Ovary (tissue), 9 donors: Measurements from ENCODE around the gene FSTL5. TPM values are rescaled to one million over a fixed set of nuclear protein-coding genes. Genes with fewer than 3 reads are reported as not detected.

ENCODE experiments used
- DNase-seq, 5 donors: peaks; one replicate each; pipeline ENCODE4 v3.0.0-alpha.2; 2019 to 2020
- H3K27ac ChIP-seq, 2 donors: fragments of 200-600 bp; one replicate each; pipeline versions ENCODE4 v1.5.1 to v1.8.0; 2019 to 2022
- H3K27me3 ChIP-seq: fragments of 200-600 bp; one replicate; pipeline ENCODE4 v1.8.0; 2022
- H3K36me3 ChIP-seq: fragments of 200-600 bp; sonication (generic); one replicate; pipeline ENCODE4 v1.5.1; 2019
- H3K4me1 ChIP-seq: one replicate; pipeline ENCODE4 v1.8.1; 2013; ENCODE audit warnings: mild to moderate bottlenecking, moderate library complexity; ENCODE audit not compliant: insufficient read depth
- H3K4me3 ChIP-seq: fragments of 200-600 bp; sonication (generic); one replicate; pipeline ENCODE4 v1.5.1; 2017
- H3K9me3 ChIP-seq, 2 donors: fragments of 200-600 bp in 1 of 2; sonication (generic) in 1 of 2; one replicate each; pipeline versions ENCODE4 v1.5.1 to v1.8.1; 2013 to 2019; ENCODE audit warnings: mild to moderate bottlenecking in 1 of 2, moderate library complexity in 1 of 2
- EP300 ChIP-seq: sonication (generic); formaldehyde crosslinking; IDR thresholded peaks from one replicate; pipeline ENCODE4 v1.6.1; 2017; ENCODE audit warnings: antibody characterized with exemption
- POLR2A ChIP-seq: fragments of 450-650 bp; IDR thresholded peaks from one replicate; pipeline ENCODE4 v1.6.1; 2017; ENCODE audit warnings: antibody characterized with exemption, mild to moderate bottlenecking, moderate library complexity
- WGBS, 3 donors: extraction: QIAGEN DNeasy Blood & Tissue Kit in 1 of 3; methylation state at CpG; one replicate each; pipeline versions ENCODE4 v1.1.5 to v1.1.7; 2013 to 2017; 5-methylcytosine and 5-hydroxymethylcytosine counted together
- intact Hi-C, 4 donors: fragments of 100-400 bp; cut with DNase I; formaldehyde crosslinking; loops; one replicate each; pipeline versions ENCODE4 v1.11.0 to v1.15.1; 2022 to 2023
- polyA plus RNA-seq, 2 donors: library from polyadenylated mRNA; stranded (reverse); fragments of 200-250 nt in 1 of 2; fragments of 350-450 nt in 1 of 2; fragmentation: Illumina TruSeq in 1 of 2; extraction: RNeasy Lipid Tissue Mini Kit (QIAGEN cat#74804) in 1 of 2; gene quantifications; one replicate each; pipeline ENCODE4 v1.2.3, GENCODE V29; 2013 to 2014
- total RNA-seq, 7 donors: library from RNA; depleted of rRNA in 2 of 7; stranded (reverse); fragments of >200 nt in 2 of 7; fragmentation: NEBNext Ultra II Directional in 3 of 7; extraction: Animal tissue kit (Norgen Biotek cat#: 25700) in 3 of 7; gene quantifications; one replicate each; pipeline versions ENCODE4 v1.1.0 to v1.2.4, GENCODE V29; 2016 to 2023
- TF ChIP-seq, protein P1 (sequence below), 3 donors: fragments of 450-650 bp in 2 of 3; fragments of 200-600 bp in 1 of 3; IDR thresholded peaks; one replicate each; pipeline versions ENCODE4 v1.5.1 to v1.8.0; 2016 to 2022; ENCODE audit warnings: antibody characterized with exemption in 3 of 3, mild to moderate bottlenecking in 1 of 3
- donor health status: DM: no; HTN: no; CAD: no; lungs with moderate emphysema.
- donor health status: DM: no; HTN: no; CAD: no.
- donor health status: Bipolar disorder and iron deficiency.
- donor health status: DM: yes; HTN: yes; CAD: no.
- donor health status: DM: no; HTN: no; CAD: no.
- donor health status: DM: yes; HTN: yes; CAD: no.

The FSTL5 gene
- total and polyA plus RNA-seq, 9 donors: 0.05 TPM; not detected in 8

DNA sequence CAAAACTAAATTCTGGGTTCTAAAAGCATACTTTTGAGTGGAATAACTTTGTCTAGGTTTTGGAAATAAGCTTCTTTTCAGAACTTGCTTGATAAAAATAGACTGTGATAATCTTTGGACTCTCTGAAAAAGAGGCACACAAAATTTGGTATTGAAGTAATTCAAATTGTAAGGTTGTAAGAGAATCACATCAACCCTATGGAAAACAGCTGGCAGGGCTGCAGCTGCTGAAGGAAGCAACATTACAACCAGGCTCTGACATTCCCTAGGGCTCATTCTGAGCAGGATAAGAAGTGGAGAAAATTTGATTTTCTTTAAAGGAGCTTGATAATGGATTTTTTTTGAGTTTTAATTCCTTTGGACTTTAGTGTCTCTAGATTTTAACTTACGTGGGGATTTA, 147.6 kb downstream of the FSTL5 start:
- intact Hi-C loops: no loop called here
- H3K27me3 ChIP-seq: no peaks in the 10 kb centered on the region
- H3K27ac ChIP-seq: no peak overlapping the region
- no peaks in the 10 kb centered on the region for H3K36me3 ChIP-seq
- TF ChIP-seq, protein P1, sequence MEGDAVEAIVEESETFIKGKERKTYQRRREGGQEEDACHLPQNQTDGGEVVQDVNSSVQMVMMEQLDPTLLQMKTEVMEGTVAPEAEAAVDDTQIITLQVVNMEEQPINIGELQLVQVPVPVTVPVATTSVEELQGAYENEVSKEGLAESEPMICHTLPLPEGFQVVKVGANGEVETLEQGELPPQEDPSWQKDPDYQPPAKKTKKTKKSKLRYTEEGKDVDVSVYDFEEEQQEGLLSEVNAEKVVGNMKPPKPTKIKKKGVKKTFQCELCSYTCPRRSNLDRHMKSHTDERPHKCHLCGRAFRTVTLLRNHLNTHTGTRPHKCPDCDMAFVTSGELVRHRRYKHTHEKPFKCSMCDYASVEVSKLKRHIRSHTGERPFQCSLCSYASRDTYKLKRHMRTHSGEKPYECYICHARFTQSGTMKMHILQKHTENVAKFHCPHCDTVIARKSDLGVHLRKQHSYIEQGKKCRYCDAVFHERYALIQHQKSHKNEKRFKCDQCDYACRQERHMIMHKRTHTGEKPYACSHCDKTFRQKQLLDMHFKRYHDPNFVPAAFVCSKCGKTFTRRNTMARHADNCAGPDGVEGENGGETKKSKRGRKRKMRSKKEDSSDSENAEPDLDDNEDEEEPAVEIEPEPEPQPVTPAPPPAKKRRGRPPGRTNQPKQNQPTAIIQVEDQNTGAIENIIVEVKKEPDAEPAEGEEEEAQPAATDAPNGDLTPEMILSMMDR (IDR thresholded peaks at IDR 0.05): no peak
- TF ChIP-seq EP300 (no peak), POLR2A (no peak)
- H3K9me3 ChIP-seq: no peaks in the 10 kb centered on the region
- WGBS, 3 donors: 0% methylated on average over 1 of the region's 1 CpG
- DNase-seq: no peak
- no peak overlapping the region for H3K4me3 ChIP-seq
- H3K4me1 ChIP-seq: no peaks in the 10 kb centered on the region

DNA sequence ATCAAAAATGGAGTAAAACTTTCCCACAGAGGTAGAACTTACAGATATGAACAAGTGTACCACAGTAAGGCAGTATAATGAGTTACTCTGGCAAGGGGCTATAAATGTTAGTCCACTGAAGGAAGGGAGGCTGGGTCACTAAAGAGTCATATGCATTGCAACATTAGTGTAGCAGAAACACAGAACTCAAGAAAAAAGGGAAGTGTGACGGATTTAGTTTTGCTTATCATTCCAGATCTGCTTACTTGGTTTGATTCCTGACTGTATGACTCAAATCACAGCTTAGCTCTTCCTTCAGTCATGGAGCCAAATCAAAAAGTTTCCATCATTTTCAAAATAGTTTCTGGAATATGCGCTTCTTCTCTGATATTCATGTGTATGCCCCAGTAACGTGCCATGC, 148.7 kb downstream of the FSTL5 start:
- Histone ChIP-seq H3K9me3 (no peaks in the 10 kb centered on the region), H3K4me1 (no peaks in the 10 kb centered on the region)

DNA sequence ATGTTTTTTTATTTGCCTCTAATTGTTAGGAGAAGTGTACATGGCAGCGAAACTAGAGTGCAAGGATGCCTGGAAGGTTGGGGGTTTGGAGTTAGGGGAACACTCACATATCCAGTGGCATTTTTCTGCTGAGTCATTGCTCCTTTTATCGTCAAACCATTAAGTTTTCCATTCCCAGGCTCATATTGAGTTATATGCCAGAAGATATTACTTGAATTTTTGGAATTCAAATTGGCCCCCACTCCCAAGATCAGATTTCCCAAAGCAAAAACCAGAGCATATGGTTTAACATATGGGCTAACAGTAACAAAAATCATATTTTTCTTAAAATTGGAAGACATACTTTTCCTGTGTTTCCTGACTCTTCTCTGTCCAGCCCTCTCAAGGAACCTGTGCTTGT, 152.7 kb downstream of the FSTL5 start:
- intact Hi-C loops: no loop called here
- H3K27me3 ChIP-seq: no peaks in the 10 kb centered on the region
- no peaks in the 10 kb centered on the region for H3K4me1 ChIP-seq
- no peak overlapping the region for H3K27ac ChIP-seq
- H3K9me3 ChIP-seq: no peaks in the 10 kb centered on the region
- no peak for DNase-seq
- TF ChIP-seq POLR2A (no peak), EP300 (no peak)
- TF ChIP-seq, protein P1 (IDR thresholded peaks at IDR 0.05): no peak
- no peak overlapping the region for H3K4me3 ChIP-seq
- no peaks in the 10 kb centered on the region for H3K36me3 ChIP-seq
- 62 to 73% (median 68%) methylated on average over 2 of the region's 2 CpGs for WGBS, 3 donors

More for the DNA sequence above, 148.7 kb downstream of the FSTL5 start:
- intact Hi-C loops: no loop called here
- 54 to 76% (median 75%) methylated on average over 3 of the region's 3 CpGs for WGBS, 3 donors
- no peak overlapping the region for H3K4me3 ChIP-seq
- TF ChIP-seq EP300 (no peak), POLR2A (no peak)
- TF ChIP-seq, protein P1 (IDR thresholded peaks at IDR 0.05): no peak
- no peak overlapping the region for H3K27ac ChIP-seq
- H3K27me3 ChIP-seq: no peaks in the 10 kb centered on the region
- DNase-seq: no peak
- no peaks in the 10 kb centered on the region for H3K36me3 ChIP-seq

DNA sequence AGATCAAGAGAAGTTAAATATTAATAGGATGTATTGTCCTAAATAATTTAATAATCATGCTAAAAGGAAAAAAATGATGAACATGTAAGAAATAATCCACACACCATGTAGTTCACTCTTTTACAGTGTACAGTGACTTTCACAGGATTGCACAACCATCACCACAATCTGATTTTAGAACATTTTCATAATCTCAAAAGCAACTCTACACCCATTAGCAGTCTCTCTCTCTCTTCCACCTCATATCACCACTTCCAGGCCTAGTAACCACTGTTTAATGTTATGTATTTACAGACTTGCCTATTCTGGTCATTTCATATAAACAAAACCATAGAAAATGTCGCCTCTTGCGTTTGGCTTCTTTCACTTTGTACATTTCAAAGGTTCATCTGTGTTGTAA, 153.4 kb downstream of the FSTL5 start:
- H3K27ac ChIP-seq: no peak overlapping the region

More for the DNA sequence above, 153.4 kb downstream of the FSTL5 start:
- intact Hi-C loops: no loop called here
- WGBS, 3 donors: 65 to 95% (median 91%) methylated on average over 2 of the region's 2 CpGs
- no peak for DNase-seq
- Histone ChIP-seq H3K4me1 (no peaks in the 10 kb centered on the region), H3K36me3 (no peaks in the 10 kb centered on the region), H3K27me3 (no peaks in the 10 kb centered on the region), H3K4me3 (no peak overlapping the region), H3K9me3 (no peaks in the 10 kb centered on the region)
- TF ChIP-seq EP300 (no peak), POLR2A (no peak)
- TF ChIP-seq, protein P1 (IDR thresholded peaks at IDR 0.05): no peak
